ENCODE measurements around the gene RPS21. TPM values are rescaled to one million over a fixed set of nuclear protein-coding genes. Genes with fewer than 3 reads are reported as not detected.
A peak's percentile ranks its signal among the peaks of the same experiment; 100 is the strongest.

The RPS21 gene
- total RNA-seq, 1 experiment from 2014 or later = 4,496 TPM

DNA sequence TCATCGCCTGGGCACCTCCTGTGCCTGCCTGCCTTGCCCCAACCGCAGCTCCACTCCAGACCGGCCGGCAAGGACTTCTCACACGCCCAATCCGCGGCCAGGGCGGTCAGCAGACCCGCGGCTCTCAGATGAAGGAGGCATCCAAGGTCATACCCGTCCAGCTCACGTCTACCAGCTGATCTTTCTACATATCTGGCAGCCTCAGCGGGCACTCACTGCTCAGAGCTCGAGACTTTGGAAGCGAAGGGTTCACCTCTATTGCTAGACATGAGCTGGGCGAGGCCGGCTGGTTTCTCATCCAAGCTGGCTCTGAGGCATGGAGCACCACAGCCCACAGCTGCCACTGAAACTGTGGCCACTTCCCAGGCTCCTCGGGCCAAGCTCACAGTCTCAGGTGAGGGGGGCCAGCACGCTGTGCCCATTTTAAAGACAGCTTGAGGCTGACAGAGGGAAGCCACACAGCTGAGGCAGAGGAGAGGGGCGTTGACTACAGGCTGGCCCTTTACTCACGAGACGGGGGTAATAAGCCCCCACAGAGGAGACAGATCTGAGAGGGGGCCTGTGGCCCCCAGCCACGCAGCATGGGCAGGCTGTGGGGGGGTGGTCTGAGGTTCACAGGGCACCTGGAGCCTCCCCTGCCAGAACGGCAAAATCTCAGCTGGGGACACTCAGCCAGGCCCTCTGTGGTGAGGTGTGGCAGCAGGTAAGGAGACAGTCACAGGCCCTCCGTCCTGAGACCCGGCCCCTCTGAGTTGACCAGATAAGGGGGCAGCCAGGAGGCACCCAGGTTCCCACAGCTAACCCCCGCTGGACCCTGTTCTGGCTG, 21.8 kb upstream of the RPS21 start:
- peak overlapping the region; percentile 70 for H3K4me3 Mint-ChIP-seq (ENCODE audit: unreplicated experiment)
- Histone ChIP-seq H3K4me1 (peaks cover 80% of the 10 kb centered on the region), H3K4me3 (ENCODE audit: low read depth, low read length) (peak overlapping the region; percentile 94), H3K27me3 (replicated peaks; ENCODE audit: control insufficient read depth, insufficient read depth, low read length) (no peaks in the 10 kb centered on the region), H3K36me3 (ENCODE audit: control insufficient read depth, insufficient read depth, low read length) (peaks cover 21% of the 10 kb centered on the region), H3K9me3 (no peaks in the 10 kb centered on the region)
- peaks cover 55% of the 10 kb centered on the region for H3K4me1 Mint-ChIP-seq (ENCODE audit: low read depth, unreplicated experiment)
- TF ChIP-seq, protein P1, sequence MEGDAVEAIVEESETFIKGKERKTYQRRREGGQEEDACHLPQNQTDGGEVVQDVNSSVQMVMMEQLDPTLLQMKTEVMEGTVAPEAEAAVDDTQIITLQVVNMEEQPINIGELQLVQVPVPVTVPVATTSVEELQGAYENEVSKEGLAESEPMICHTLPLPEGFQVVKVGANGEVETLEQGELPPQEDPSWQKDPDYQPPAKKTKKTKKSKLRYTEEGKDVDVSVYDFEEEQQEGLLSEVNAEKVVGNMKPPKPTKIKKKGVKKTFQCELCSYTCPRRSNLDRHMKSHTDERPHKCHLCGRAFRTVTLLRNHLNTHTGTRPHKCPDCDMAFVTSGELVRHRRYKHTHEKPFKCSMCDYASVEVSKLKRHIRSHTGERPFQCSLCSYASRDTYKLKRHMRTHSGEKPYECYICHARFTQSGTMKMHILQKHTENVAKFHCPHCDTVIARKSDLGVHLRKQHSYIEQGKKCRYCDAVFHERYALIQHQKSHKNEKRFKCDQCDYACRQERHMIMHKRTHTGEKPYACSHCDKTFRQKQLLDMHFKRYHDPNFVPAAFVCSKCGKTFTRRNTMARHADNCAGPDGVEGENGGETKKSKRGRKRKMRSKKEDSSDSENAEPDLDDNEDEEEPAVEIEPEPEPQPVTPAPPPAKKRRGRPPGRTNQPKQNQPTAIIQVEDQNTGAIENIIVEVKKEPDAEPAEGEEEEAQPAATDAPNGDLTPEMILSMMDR (IDR thresholded peaks at IDR 0.05; ENCODE audit: insufficient read depth in 1 of 2, low read depth in 1 of 2, low read length in 1 of 2, severe bottlenecking in 1 of 2, unreplicated experiment in 1 of 2) = no peak
- peak overlapping the region; percentile 94 for H3K27ac Mint-ChIP-seq (ENCODE audit: unreplicated experiment)
- intact Hi-C loops (cut with micrococcal nuclease; ENCODE audit: unreplicated experiment) = loop anchor here (5.0 kb wide), 1 partner anchor 128 kb away; the partner anchor contains the start of gene OSBPL2
- no peak for DNase-seq
- BruUV-seq (replicated peaks) = no TSS peak
- ChIA-PET CTCF (interaction anchor here (0.5 to 10.9 kb wide), 9 partner anchors 9 to 63 kb away, joined by 3 to 188 read pairs (median 5); no protein-coding TSS in a partner anchor), POLR2A (interaction anchor here (0.5 to 4.7 kb wide), 12 partner anchors 10 to 1698 kb away, joined by 3 to 43 read pairs (median 4); partner anchors contain the start of genes RPS21 and TCEA2)
- no peaks in the 10 kb centered on the region for H3K27me3 Mint-ChIP-seq (ENCODE audit: insufficient read depth, unreplicated experiment)
- no peaks in the 10 kb centered on the region for H3K9me3 Mint-ChIP-seq (ENCODE audit: unreplicated experiment)
- peaks cover 82% of the 10 kb centered on the region for H3K36me3 Mint-ChIP-seq (ENCODE audit: insufficient read depth, unreplicated experiment)

GRCh38 chr20:62365814-62366369, 21.0 kb upstream of the RPS21 start:
- Histone ChIP-seq H3K4me3 (ENCODE audit: low read depth, low read length) (peak overlapping the region; percentile 94), H3K36me3 (ENCODE audit: control insufficient read depth, insufficient read depth, low read length) (peaks cover 18% of the 10 kb centered on the region), H3K27me3 (replicated peaks; ENCODE audit: control insufficient read depth, insufficient read depth, low read length) (no peaks in the 10 kb centered on the region), H3K4me1 (peaks cover 84% of the 10 kb centered on the region), H3K9me3 (no peaks in the 10 kb centered on the region)
- Mint-ChIP-seq H3K4me1 (ENCODE audit: low read depth, unreplicated experiment) (peaks cover 53% of the 10 kb centered on the region), H3K27ac (ENCODE audit: unreplicated experiment) (peak overlapping the region; percentile 94), H3K4me3 (ENCODE audit: unreplicated experiment) (peak overlapping the region; percentile 70), H3K27me3 (ENCODE audit: insufficient read depth, unreplicated experiment) (no peaks in the 10 kb centered on the region), H3K9me3 (ENCODE audit: unreplicated experiment) (no peaks in the 10 kb centered on the region), H3K36me3 (ENCODE audit: insufficient read depth, unreplicated experiment) (peaks cover 75% of the 10 kb centered on the region)
- ChIA-PET POLR2A (interaction anchor here (0.5 to 4.7 kb wide), 11 partner anchors 9 to 1697 kb away, joined by 3 to 43 read pairs (median 5); partner anchors contain the start of genes ADRM1, RPS21 and TCEA2), CTCF (interaction anchor here (0.5 to 10.9 kb wide), 9 partner anchors 8 to 64 kb away, joined by 3 to 188 read pairs (median 4); no protein-coding TSS in a partner anchor)
- TF ChIP-seq, protein P1 (IDR thresholded peaks at IDR 0.05; ENCODE audit: insufficient read depth in 1 of 2, low read depth in 1 of 2, low read length in 1 of 2, severe bottlenecking in 1 of 2, unreplicated experiment in 1 of 2) = no peak
- BruUV-seq (replicated peaks) = TSS peak; percentile 30
- peak; percentile 90 to 97 for DNase-seq
- intact Hi-C loops (cut with micrococcal nuclease; ENCODE audit: unreplicated experiment) = loop anchor here (1.0 to 5.0 kb wide), 2 partner anchors 64 to 129 kb away; partner anchors contain the start of genes ADRM1 and OSBPL2

All from Caco-2 (cell line).